ENCODE results near the gene GRID2.

GRCh38 chr4:93743022-93743421 is 1439.3 kb downstream of the GRID2 start:
- TF ChIP-seq POLR2AphosphoS5 (IDR thresholded peaks at IDR 0.05; ENCODE audit: low read depth, low read length) (no peak), POLR2A (IDR thresholded peaks at IDR 0.05; ENCODE audit: low read depth, low read length) (no peak), TAF1 (IDR thresholded peaks at IDR 0.05; ENCODE audit: borderline replicate concordance, low read depth, low read length) (no peak)
